Measurements from ENCODE around the gene PDE3B. TPM values are rescaled to one million over a fixed set of nuclear protein-coding genes. Genes with fewer than 3 reads are reported as not detected.
"Not testable (repeated sequence)": the region's sequence is repeated elsewhere in the genome, so short reads cannot be mapped to it uniquely, and the experiment has no call there.

Gene PDE3B
- total RNA-seq, 3 donors from 2014 or later, result 14.1 to 177 (median 17.3) TPM

DNA sequence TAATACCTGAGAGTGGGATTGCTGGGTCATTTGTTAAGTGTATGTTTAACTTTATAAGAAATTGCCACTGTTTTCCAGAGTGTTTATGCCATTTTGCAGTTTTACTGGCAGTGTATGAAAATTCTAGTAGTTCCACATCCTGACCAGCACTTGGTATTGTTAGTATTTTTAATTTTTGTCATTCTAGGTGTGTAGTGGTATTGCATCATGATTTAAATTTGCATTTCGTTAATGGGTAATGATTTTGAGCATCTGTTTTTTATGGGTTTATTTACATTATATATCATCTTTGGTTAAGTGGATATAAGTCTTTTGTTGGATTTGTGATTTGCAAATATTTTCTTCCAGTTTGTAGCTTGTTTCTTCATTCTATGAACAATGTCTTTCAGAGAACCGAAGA is 34.7 kb downstream of the PDE3B start:
- H3K9me3 ChIP-seq, result peaks cover 0 to 9% of the 10 kb centered on the region in 2 donors
- H3K27me3 ChIP-seq, result no peaks in the 10 kb centered on the region
- H3K4me3 ChIP-seq, result no peak overlapping the region
- no peaks in the 10 kb centered on the region for H3K4me1 ChIP-seq
- TF ChIP-seq, protein P1, sequence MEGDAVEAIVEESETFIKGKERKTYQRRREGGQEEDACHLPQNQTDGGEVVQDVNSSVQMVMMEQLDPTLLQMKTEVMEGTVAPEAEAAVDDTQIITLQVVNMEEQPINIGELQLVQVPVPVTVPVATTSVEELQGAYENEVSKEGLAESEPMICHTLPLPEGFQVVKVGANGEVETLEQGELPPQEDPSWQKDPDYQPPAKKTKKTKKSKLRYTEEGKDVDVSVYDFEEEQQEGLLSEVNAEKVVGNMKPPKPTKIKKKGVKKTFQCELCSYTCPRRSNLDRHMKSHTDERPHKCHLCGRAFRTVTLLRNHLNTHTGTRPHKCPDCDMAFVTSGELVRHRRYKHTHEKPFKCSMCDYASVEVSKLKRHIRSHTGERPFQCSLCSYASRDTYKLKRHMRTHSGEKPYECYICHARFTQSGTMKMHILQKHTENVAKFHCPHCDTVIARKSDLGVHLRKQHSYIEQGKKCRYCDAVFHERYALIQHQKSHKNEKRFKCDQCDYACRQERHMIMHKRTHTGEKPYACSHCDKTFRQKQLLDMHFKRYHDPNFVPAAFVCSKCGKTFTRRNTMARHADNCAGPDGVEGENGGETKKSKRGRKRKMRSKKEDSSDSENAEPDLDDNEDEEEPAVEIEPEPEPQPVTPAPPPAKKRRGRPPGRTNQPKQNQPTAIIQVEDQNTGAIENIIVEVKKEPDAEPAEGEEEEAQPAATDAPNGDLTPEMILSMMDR (IDR thresholded peaks at IDR 0.05), result no peak
- no peak for TF ChIP-seq POLR2A (IDR thresholded peaks at IDR 0.05)
- TF ChIP-seq POLR2AphosphoS5 (IDR thresholded peaks at IDR 0.05), result no peak
- no peak overlapping the region for H3K27ac ChIP-seq
- no peaks in the 10 kb centered on the region for H3K36me3 ChIP-seq
- no peak for DNase-seq (ENCODE audit: low spot score in 2 of 2)
- intact Hi-C loops (cut with DNase I; ENCODE audit: low total_unique reads), result no loop called here

- no peak for DNase-seq (ENCODE audit: low spot score in 2 of 2)
- Histone ChIP-seq H3K27ac (no peak overlapping the region), H3K4me1 (no peaks in the 10 kb centered on the region), H3K9me3 (peaks cover 0 to 14% of the 10 kb centered on the region in 2 donors), H3K36me3 (no peaks in the 10 kb centered on the region), H3K27me3 (no peaks in the 10 kb centered on the region), H3K4me3 (no peak overlapping the region)
- TF ChIP-seq POLR2AphosphoS5 (IDR thresholded peaks at IDR 0.05) (no peak), POLR2A (IDR thresholded peaks at IDR 0.05) (no peak)
- TF ChIP-seq, protein P1 (IDR thresholded peaks at IDR 0.05), result no peak
- intact Hi-C loops (cut with DNase I; ENCODE audit: low total_unique reads), result no loop called here
Observed at GRCh38 chr11:14679662-14680061, 36.1 kb downstream of the PDE3B start.

DNA sequence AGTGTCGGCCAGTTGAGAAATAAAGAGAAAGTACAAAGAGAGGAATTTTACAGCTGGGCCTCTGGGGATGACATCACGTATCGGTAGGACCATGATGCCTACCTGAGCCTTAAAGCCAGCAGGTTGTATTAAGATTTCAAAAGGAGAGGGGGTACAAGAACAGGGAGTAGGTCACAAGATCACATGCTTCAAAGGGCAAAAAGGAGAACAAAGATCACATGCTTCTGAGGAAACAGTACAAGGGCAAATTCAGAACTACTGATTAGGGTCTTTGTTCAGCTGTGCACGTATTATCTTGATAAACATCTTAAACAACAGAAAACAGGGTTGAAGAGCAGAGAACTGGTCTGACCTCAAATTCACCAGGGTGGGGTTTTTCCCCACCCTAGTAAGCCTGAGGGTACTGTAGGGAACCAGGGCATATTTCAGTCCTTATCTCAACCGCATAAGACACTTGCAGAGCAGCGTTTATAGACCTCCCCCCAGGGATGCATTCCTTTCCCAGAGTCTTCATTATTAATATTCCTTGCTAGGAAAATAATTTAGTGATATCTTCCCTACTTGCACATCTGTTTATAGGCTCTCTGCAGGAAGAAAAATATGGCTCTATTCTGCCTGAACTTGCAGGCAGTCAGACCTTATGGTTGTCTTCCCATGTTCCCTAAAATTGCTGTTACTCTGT is 40.8 kb downstream of the PDE3B start:
- H3K27me3 ChIP-seq; H3K4me3 ChIP-seq; H3K27ac ChIP-seq; DNase-seq (ENCODE audit: low spot score in 2 of 2); H3K36me3 ChIP-seq; H3K4me1 ChIP-seq; intact Hi-C loops (cut with DNase I; ENCODE audit: low total_unique reads): not testable (repeated sequence)
- H3K9me3 ChIP-seq, result peaks cover 0 to 11% of the 10 kb centered on the region in 2 donors

GRCh38 chr11:14687456-14687855 is 43.9 kb downstream of the PDE3B start:
- TF ChIP-seq POLR2A (IDR thresholded peaks at IDR 0.05) (no peak), POLR2AphosphoS5 (IDR thresholded peaks at IDR 0.05) (no peak)
- TF ChIP-seq, protein P1 (IDR thresholded peaks at IDR 0.05), result no peak
- DNase-seq (ENCODE audit: low spot score in 2 of 2), result no peak
- intact Hi-C loops (cut with DNase I; ENCODE audit: low total_unique reads), result no loop called here

DNA sequence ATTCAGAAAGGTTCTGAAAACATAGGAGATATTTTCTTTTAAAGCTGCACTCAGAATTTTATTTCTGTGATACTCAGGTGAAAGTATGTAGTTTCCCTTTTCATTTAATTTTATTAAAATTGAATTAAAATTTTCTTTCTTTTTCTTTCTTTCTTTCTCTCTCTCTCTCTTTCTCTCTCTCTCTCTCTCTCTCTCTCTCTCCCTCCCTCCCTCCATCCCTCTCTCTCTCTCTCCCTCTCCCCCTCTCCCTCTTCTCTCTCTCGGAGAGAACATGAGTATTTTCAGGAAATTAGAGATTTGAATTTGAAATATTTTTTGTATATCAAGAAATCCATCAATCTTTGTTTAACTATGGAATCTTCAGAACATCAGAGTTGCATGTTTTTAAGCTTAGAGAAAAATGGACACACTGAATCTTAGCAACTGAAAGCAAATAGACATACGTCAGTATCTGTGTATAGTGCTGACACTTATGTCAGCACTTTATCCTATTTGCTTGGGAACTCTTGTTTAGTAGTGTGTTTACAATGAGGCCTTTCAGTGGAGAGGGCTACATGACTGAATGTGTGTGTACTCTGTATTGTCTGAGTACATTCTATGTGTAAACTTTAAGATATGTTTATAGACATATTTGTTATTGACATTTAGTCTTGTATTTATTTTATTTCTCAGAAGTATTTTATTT is 44.5 kb downstream of the PDE3B start:
- no peak for DNase-seq (ENCODE audit: low spot score in 2 of 2)
- TF ChIP-seq POLR2A (IDR thresholded peaks at IDR 0.05) (no peak), POLR2AphosphoS5 (IDR thresholded peaks at IDR 0.05) (no peak)
- Histone ChIP-seq H3K27me3 (no peaks in the 10 kb centered on the region), H3K9me3 (peaks cover 0 to 10% of the 10 kb centered on the region in 2 donors), H3K4me1 (no peaks in the 10 kb centered on the region), H3K4me3 (no peak overlapping the region), H3K27ac (no peak overlapping the region), H3K36me3 (no peaks in the 10 kb centered on the region)
- intact Hi-C loops (cut with DNase I; ENCODE audit: low total_unique reads), result no loop called here

More at GRCh38 chr11:14687456-14687855, 43.9 kb downstream of the PDE3B start:
- H3K27me3 ChIP-seq, result no peaks in the 10 kb centered on the region
- H3K27ac ChIP-seq, result no peak overlapping the region
- H3K36me3 ChIP-seq, result no peaks in the 10 kb centered on the region
- no peaks in the 10 kb centered on the region for H3K4me1 ChIP-seq
- H3K4me3 ChIP-seq, result no peak overlapping the region
- H3K9me3 ChIP-seq, result peaks cover 0 to 6% of the 10 kb centered on the region in 2 donors

- H3K27me3 ChIP-seq; intact Hi-C loops (cut with DNase I; ENCODE audit: low total_unique reads); DNase-seq (ENCODE audit: low spot score in 2 of 2); H3K36me3 ChIP-seq; H3K4me3 ChIP-seq; H3K27ac ChIP-seq; H3K4me1 ChIP-seq: not testable (repeated sequence)
- H3K9me3 ChIP-seq, result peaks cover 0 to 17% of the 10 kb centered on the region in 2 donors
Observed at GRCh38 chr11:14695656-14696055, 52.1 kb downstream of the PDE3B start.

Data from breast epithelium (tissue), 4 donors.